Neural progenitor cell (in vitro differentiated cells): ENCODE results near the gene EHMT1. TPM values are rescaled to one million over a fixed set of nuclear protein-coding genes. Genes with fewer than 3 reads are reported as not detected.

Experiments used
- DNase-seq: peaks from one replicate; pipeline ENCODE4 v3.0.0-alpha.2; 2016; ENCODE audit warnings: low spot score
- H2AFZ ChIP-seq: fragments of 200-600 bp; sonication (generic); replicated peaks from 2 replicates; pipeline ENCODE4 v1.6.1; 2016; ENCODE audit warnings: antibody characterized with exemption
- H3F3A ChIP-seq: fragments of 200-600 bp; sonication (generic); 2 replicates; pipeline ENCODE4 v1.6.1; 2016; ENCODE audit warnings: antibody characterized with exemption, low read depth
- H3K27ac ChIP-seq: fragments of 200-600 bp; sonication (generic); 2 replicates; pipeline ENCODE4 v1.5.1; 2016; ENCODE audit warnings: mild to moderate bottlenecking
- H3K27me3 ChIP-seq: fragments of 200-600 bp; sonication (generic); 2 replicates; pipeline ENCODE4 v1.6.1; 2016; ENCODE audit warnings: mild to moderate bottlenecking, moderate library complexity
- H3K36me3 ChIP-seq: fragments of 200-600 bp; sonication (generic); 2 replicates; pipeline ENCODE4 v1.5.1; 2016
- H3K4me1 ChIP-seq: fragments of 200-600 bp; sonication (generic); 2 replicates; pipeline ENCODE4 v1.6.1; 2016; ENCODE audit warnings: mixed run types
- H3K4me2 ChIP-seq: fragments of 200-600 bp; sonication (generic); 2 replicates; pipeline ENCODE4 v1.6.1; 2016
- H3K4me3 ChIP-seq: fragments of 200-600 bp; sonication (generic); 2 replicates; pipeline ENCODE4 v1.5.1; 2016
- H3K79me2 ChIP-seq: fragments of 200-600 bp; sonication (generic); 2 replicates; pipeline ENCODE4 v1.6.1; 2016; ENCODE audit warnings: low read depth
- H3K9ac ChIP-seq: fragments of 200-600 bp; sonication (generic); 2 replicates; pipeline ENCODE4 v1.6.1; 2016
- H3K9me3 ChIP-seq: fragments of 200-600 bp; sonication (generic); 2 replicates; pipeline ENCODE4 v1.5.1; 2016; ENCODE audit warnings: low read depth
- H4K20me1 ChIP-seq: fragments of 200-600 bp; sonication (generic); 2 replicates; pipeline ENCODE4 v1.6.1; 2016; ENCODE audit warnings: low read depth
- H3K27ac Mint-ChIP-seq: 3 replicates; pipeline ENCODE4 v1.8.0; 2021; ENCODE audit warnings: mixed read lengths
- H3K27me3 Mint-ChIP-seq: 2 replicates; pipeline ENCODE4 v1.8.0; 2022; ENCODE audit warnings: low read depth, mild to moderate bottlenecking, inconsistent platforms, moderate library complexity, mixed read lengths; ENCODE audit not compliant: insufficient read depth
- H3K36me3 Mint-ChIP-seq: 3 replicates; pipeline ENCODE4 v1.8.0; 2021; ENCODE audit warnings: mixed read lengths
- H3K4me1 Mint-ChIP-seq: 3 replicates; pipeline ENCODE4 v1.8.0; 2021; ENCODE audit warnings: mixed read lengths
- H3K4me3 Mint-ChIP-seq: 3 replicates; pipeline ENCODE4 v1.8.0; 2021; ENCODE audit warnings: mild to moderate bottlenecking, moderate library complexity, mixed read lengths
- H3K9me3 Mint-ChIP-seq: 3 replicates; pipeline ENCODE4 v1.8.0; 2020; ENCODE audit warnings: mixed read lengths
- EZH2 ChIP-seq: fragments of 200-600 bp; sonication (generic); IDR thresholded peaks from 2 replicates; pipeline ENCODE4 v1.6.1; 2017; ENCODE audit warnings: antibody characterized with exemption, mild to moderate bottlenecking, moderate library complexity
- EZH2phosphoT487 ChIP-seq: fragments of 200-600 bp; sonication (generic); IDR thresholded peaks from 2 replicates; pipeline ENCODE4 v1.6.1; 2017; ENCODE audit warnings: antibody characterized with exemption
- total RNA-seq: library from RNA; depleted of rRNA; stranded (reverse); fragments of >200 nt; gene quantifications from 2 replicates; pipeline ENCODE4 v1.2.3, GENCODE V29; 2015; ENCODE audit warnings: low replicate concordance
- TF ChIP-seq, protein P1 (sequence below): fragments of 200-600 bp; sonication (generic); IDR thresholded peaks from 2 replicates; pipeline ENCODE4 v1.5.1; 2017; ENCODE audit warnings: antibody characterized with exemption, mild to moderate bottlenecking

The EHMT1 gene
- total RNA-seq, 1 donor from 2014 or later, result 47.8 TPM

DNA sequence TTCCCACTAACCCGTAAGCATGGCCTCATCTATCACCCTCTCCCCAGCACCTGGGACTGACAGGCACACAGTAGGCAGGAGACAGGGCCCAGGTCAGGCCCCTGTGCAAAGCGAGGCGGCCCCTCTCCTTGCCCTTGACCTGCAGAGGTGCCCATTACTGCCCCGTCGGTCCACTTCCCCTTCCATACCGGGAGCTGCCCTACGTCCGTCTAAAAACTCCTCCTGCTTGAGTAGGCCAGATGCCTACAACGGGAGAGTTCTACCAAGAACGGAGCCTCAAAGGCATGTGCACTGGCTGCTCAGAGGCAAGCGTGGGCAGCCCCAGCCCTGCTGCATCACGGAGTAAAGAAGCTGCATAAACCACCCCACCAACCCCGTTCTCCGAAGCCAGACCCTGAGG lies 35.5 kb upstream of the EHMT1 start:
- no peak for DNase-seq
- peaks cover 27% of the 10 kb centered on the region for H3K36me3 Mint-ChIP-seq
- no peak overlapping the region for H3K27ac ChIP-seq
- no peak overlapping the region for H3K4me3 ChIP-seq
- H2AFZ ChIP-seq, result no peak overlapping the region
- H3F3A ChIP-seq, result peaks cover 15% of the 10 kb centered on the region
- no peaks in the 10 kb centered on the region for H3K9me3 ChIP-seq
- H3K27me3 Mint-ChIP-seq, result peaks cover 7% of the 10 kb centered on the region
- H3K79me2 ChIP-seq, result peaks cover 10% of the 10 kb centered on the region
- H3K4me1 ChIP-seq, result peaks cover 5% of the 10 kb centered on the region
- no peak overlapping the region for H3K4me3 Mint-ChIP-seq
- peaks cover 12% of the 10 kb centered on the region for H3K4me1 Mint-ChIP-seq
- H3K4me2 ChIP-seq, result no peak overlapping the region
- no peaks in the 10 kb centered on the region for H3K27me3 ChIP-seq
- no peaks in the 10 kb centered on the region for H3K36me3 ChIP-seq
- H3K9me3 Mint-ChIP-seq, result no peaks in the 10 kb centered on the region
- peaks cover 44% of the 10 kb centered on the region for H4K20me1 ChIP-seq
- no peak overlapping the region for H3K9ac ChIP-seq
- H3K27ac Mint-ChIP-seq, result no peak overlapping the region
- TF ChIP-seq EZH2, result no peak
- TF ChIP-seq, protein P1, sequence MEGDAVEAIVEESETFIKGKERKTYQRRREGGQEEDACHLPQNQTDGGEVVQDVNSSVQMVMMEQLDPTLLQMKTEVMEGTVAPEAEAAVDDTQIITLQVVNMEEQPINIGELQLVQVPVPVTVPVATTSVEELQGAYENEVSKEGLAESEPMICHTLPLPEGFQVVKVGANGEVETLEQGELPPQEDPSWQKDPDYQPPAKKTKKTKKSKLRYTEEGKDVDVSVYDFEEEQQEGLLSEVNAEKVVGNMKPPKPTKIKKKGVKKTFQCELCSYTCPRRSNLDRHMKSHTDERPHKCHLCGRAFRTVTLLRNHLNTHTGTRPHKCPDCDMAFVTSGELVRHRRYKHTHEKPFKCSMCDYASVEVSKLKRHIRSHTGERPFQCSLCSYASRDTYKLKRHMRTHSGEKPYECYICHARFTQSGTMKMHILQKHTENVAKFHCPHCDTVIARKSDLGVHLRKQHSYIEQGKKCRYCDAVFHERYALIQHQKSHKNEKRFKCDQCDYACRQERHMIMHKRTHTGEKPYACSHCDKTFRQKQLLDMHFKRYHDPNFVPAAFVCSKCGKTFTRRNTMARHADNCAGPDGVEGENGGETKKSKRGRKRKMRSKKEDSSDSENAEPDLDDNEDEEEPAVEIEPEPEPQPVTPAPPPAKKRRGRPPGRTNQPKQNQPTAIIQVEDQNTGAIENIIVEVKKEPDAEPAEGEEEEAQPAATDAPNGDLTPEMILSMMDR, result no peak
- TF ChIP-seq EZH2phosphoT487, result no peak

DNA sequence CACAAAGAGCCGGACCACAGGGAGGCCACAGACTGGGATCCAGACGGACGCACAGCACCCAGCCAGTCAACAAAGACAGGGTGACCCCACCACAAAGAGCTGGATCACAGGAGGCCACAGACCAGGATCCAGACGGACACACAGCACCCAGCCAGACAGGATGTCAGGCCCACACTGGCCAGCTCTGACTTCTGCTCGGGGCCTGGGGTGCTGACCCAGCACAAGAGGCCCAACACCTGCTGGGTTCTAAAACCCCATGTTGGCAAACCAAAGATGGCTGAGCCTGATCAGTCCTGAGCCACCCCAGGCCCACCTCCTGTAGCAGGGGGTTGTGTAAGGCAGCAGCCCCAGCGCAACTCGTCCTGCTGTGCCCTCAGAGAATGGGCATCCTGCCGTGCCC lies 34.8 kb upstream of the EHMT1 start:
- no peak for DNase-seq
- H3K9ac ChIP-seq, result no peak overlapping the region
- no peak overlapping the region for H2AFZ ChIP-seq
- no peaks in the 10 kb centered on the region for H3K9me3 ChIP-seq
- Mint-ChIP-seq H3K4me3 (no peak overlapping the region), H3K4me1 (peaks cover 17% of the 10 kb centered on the region), H3K9me3 (no peaks in the 10 kb centered on the region), H3K27me3 (peaks cover 7% of the 10 kb centered on the region), H3K27ac (no peak overlapping the region), H3K36me3 (peaks cover 27% of the 10 kb centered on the region)
- peaks cover 14% of the 10 kb centered on the region for H3F3A ChIP-seq
- H3K36me3 ChIP-seq, result no peaks in the 10 kb centered on the region
- TF ChIP-seq EZH2phosphoT487, result no peak
- TF ChIP-seq, protein P1, result no peak
- TF ChIP-seq EZH2, result no peak
- no peak overlapping the region for H3K4me2 ChIP-seq
- H3K27ac ChIP-seq, result no peak overlapping the region
- H3K79me2 ChIP-seq, result peaks cover 14% of the 10 kb centered on the region
- H3K4me3 ChIP-seq, result no peak overlapping the region
- H3K27me3 ChIP-seq, result no peaks in the 10 kb centered on the region
- H4K20me1 ChIP-seq, result peaks cover 50% of the 10 kb centered on the region
- peaks cover 6% of the 10 kb centered on the region for H3K4me1 ChIP-seq

DNA sequence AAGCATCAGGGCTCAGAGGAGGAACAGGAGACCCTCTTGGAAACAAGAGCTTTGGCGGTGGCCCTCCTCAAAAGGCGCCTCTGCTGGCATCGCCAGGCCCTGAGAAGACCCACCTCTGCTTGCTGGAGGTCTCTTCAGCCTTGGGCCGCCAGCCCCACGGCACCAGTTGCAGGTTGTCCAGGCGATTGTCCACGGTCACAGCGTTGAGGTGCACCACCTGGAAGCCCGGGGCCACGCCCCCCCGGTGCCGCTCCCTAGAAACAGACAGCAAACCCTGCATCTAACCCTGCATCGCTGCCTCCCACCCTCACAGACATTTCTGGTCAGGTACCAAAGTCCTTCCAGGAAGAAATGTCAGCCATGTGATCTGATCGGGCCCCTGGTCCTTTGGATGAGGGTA lies 32.0 kb upstream of the EHMT1 start:
- H3K9me3 ChIP-seq, result no peaks in the 10 kb centered on the region
- H3K36me3 Mint-ChIP-seq, result peaks cover 23% of the 10 kb centered on the region
- H3K4me3 ChIP-seq, result no peak overlapping the region
- H3K27ac ChIP-seq, result no peak overlapping the region
- H3K9me3 Mint-ChIP-seq, result no peaks in the 10 kb centered on the region
- DNase-seq, result no peak
- H3K4me2 ChIP-seq, result no peak overlapping the region
- no peaks in the 10 kb centered on the region for H3F3A ChIP-seq
- H3K27me3 ChIP-seq, result no peaks in the 10 kb centered on the region
- H3K4me1 ChIP-seq, result peaks cover 8% of the 10 kb centered on the region
- H4K20me1 ChIP-seq, result peaks cover 58% of the 10 kb centered on the region
- H3K79me2 ChIP-seq, result peaks cover 32% of the 10 kb centered on the region
- peaks cover 1% of the 10 kb centered on the region for H3K27me3 Mint-ChIP-seq
- H3K27ac Mint-ChIP-seq, result no peak overlapping the region
- no peak overlapping the region for H3K9ac ChIP-seq
- H3K4me1 Mint-ChIP-seq, result peaks cover 17% of the 10 kb centered on the region
- TF ChIP-seq EZH2 (no peak), EZH2phosphoT487 (no peak)
- TF ChIP-seq, protein P1, result no peak
- no peak overlapping the region for H3K4me3 Mint-ChIP-seq
- no peak overlapping the region for H2AFZ ChIP-seq
- no peaks in the 10 kb centered on the region for H3K36me3 ChIP-seq
